NCI-H774 (cell line): ENCODE measurements around the gene ESR2.
"Not testable (repeated sequence)": the region's sequence is repeated elsewhere in the genome, so short reads cannot be mapped to it uniquely, and the experiment has no call there.

ENCODE experiments used
- DNase-seq: peaks from one replicate; lab custom pipeline; 2025; lab: John Stamatoyannopoulos, UW

The ESR2 gene

DNA sequence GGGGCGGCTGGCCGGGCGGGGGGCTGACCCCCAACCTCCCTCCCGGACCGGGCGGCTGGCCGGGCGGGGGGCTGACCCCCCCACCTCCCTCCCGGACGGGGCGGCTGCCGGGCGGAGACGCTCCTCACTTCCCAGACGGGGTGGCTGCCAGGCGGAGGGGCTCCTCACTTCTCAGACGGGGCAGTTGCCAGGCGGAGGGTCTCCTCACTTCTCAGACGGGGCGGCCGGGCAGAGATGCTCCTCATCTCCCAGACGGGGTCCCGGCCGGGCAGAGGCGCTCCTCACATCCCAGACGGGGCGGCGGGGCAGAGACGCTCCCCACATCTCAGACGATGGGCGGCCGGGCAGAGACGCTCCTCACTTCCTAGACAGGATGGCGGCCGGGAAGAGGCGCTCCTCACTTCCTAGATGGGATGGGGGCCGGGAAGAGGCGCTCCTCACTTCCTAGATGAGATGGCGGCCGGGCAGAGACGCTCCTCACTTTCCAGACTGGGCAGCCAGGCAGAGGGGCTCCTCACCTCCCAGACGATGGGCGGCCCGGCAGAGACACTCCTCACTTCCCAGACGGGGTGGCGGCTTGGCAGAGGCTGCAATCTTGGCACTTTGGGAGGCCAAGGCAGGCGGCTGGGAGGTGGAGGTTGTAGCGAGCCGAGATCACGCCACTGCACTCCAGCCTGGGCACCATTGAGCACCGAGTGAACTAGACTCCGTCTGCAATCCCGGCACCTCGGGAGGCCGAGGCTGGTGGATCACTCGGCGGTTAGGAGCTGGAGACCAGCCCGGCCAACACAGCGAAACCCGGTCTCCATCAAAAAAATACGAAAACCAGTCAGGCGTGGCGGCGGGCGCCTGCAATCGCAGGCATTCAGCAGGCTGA lies 256.1 kb downstream of the ESR2 start:
- not testable (repeated sequence) for DNase-seq

- DNase-seq: no peak
These were observed 259.0 kb downstream of the ESR2 start for GRCh38 chr14:64035143-64035542.
